GM21390 (cell line): ENCODE results near the gene UFSP1.
"Not testable (repeated sequence)": the region's sequence is repeated elsewhere in the genome, so short reads cannot be mapped to it uniquely, and the experiment has no call there.

Source experiments
- ATAC-seq: cut with Tn5 transposase; IDR thresholded peaks from one replicate; pipeline ENCODE4 v1.9.1; 2021; ENCODE audit not compliant: unreplicated experiment

UFSP1 gene

GRCh38 chr7:100860702-100861615 lies 28.6 kb downstream of the UFSP1 start:
- ATAC-seq, result no peak

- no peak for ATAC-seq
These were observed 29.7 kb downstream of the UFSP1 start for GRCh38 chr7:100859856-100860255.

- no peak for ATAC-seq
These were observed 32.6 kb downstream of the UFSP1 start for GRCh38 chr7:100856871-100857282.

- no peak for ATAC-seq
These were observed 34.0 kb downstream of the UFSP1 start for GRCh38 chr7:100855515-100855914.

GRCh38 chr7:100854899-100855298 lies 34.6 kb downstream of the UFSP1 start:
- ATAC-seq, result not testable (repeated sequence)

- no peak for ATAC-seq
These were observed 35.2 kb downstream of the UFSP1 start for GRCh38 chr7:100854146-100854895.

- peak; percentile 92 for ATAC-seq
These were observed 37.3 kb downstream of the UFSP1 start, which contains the start of gene SLC12A9 for GRCh38 chr7:100852048-100852872. SLC12A9 (plus strand) TSS chr7:100852713; CDS start chr7:100854198, 1,485 bp downstream.

- no peak for ATAC-seq
These were observed 42.2 kb downstream of the UFSP1 start for GRCh38 chr7:100847360-100847759.

- ATAC-seq, result no peak
These were observed 48.9 kb downstream of the UFSP1 start for GRCh38 chr7:100840470-100841100.

- no peak for ATAC-seq
These were observed 50.2 kb downstream of the UFSP1 start for GRCh38 chr7:100839361-100839760.
